Fibroblast of lung (primary cell): Measurements from ENCODE around the gene MRPL14. TPM values are rescaled to one million over a fixed set of nuclear protein-coding genes. Genes with fewer than 3 reads are reported as not detected.
"Not testable (repeated sequence)": the region's sequence is repeated elsewhere in the genome, so short reads cannot be mapped to it uniquely, and the experiment has no call there.

ENCODE experiments used
- DNase-seq, 2 donors: peaks; one replicate each; pipeline versions ENCODE4 v3.0.0 to v3.0.0-alpha.2; 2010; ENCODE audit warnings: low read depth in 2 of 2
- H2AFZ ChIP-seq: 2 replicates; pipeline ENCODE4 v1.5.1; 2012; ENCODE audit warnings: low read length, control low read depth, inconsistent platforms
- H3K27ac ChIP-seq: 2 replicates; pipeline ENCODE4 v1.5.1; 2011; ENCODE audit warnings: low read length, control low read depth; ENCODE audit not compliant: insufficient read depth
- H3K27me3 ChIP-seq: 2 replicates; pipeline ENCODE4 v1.5.1; 2011; ENCODE audit warnings: mild to moderate bottlenecking, low read length; ENCODE audit not compliant: control insufficient read depth, insufficient read depth
- H3K36me3 ChIP-seq: 2 replicates; pipeline ENCODE4 v1.5.1; 2011; ENCODE audit warnings: low read length; ENCODE audit not compliant: control insufficient read depth, insufficient read depth
- H3K4me1 ChIP-seq: 2 replicates; pipeline ENCODE4 v1.5.1; 2011; ENCODE audit warnings: low read length; ENCODE audit not compliant: control insufficient read depth, insufficient read depth; ENCODE audit errors: extremely low read depth
- H3K4me2 ChIP-seq: 2 replicates; pipeline ENCODE4 v1.5.1; 2011; ENCODE audit warnings: low read length, control low read depth; ENCODE audit not compliant: insufficient read depth; ENCODE audit errors: extremely low read depth
- H3K4me3 ChIP-seq, 4 experiments: fragments of 200-600 bp in 1 of 4; sonication (generic) in 1 of 4; replicated peaks in 1 of 4; 2 replicates each; pipeline ENCODE4 v1.5.1; 2011 to 2016; ENCODE audit warnings: low read length in 4 of 4, low read depth in 3 of 4, mild to moderate bottlenecking in 3 of 4, control low read depth in 2 of 4, inconsistent platforms in 1 of 4, mixed read lengths in 1 of 4; ENCODE audit not compliant: insufficient read depth in 1 of 4; ENCODE audit errors: control extremely low read depth in 1 of 4
- H3K79me2 ChIP-seq: 2 replicates; pipeline ENCODE4 v1.5.1; 2012; ENCODE audit warnings: mild to moderate bottlenecking, low read length, inconsistent platforms; ENCODE audit not compliant: control insufficient read depth, insufficient read depth
- H3K9ac ChIP-seq: 2 replicates; pipeline ENCODE4 v1.5.1; 2011; ENCODE audit warnings: mild to moderate bottlenecking, low read length, control low read depth; ENCODE audit not compliant: insufficient read depth
- H3K9me3 ChIP-seq: 2 replicates; pipeline ENCODE4 v1.5.1; 2012; ENCODE audit warnings: low read depth, low read length; ENCODE audit not compliant: control insufficient read depth, insufficient read depth
- H4K20me1 ChIP-seq: 2 replicates; pipeline ENCODE4 v1.5.1; 2011; ENCODE audit warnings: low read length; ENCODE audit not compliant: control insufficient read depth, insufficient read depth; ENCODE audit errors: extremely low read depth
- CTCF ChIP-seq, 2 donors: IDR thresholded peaks in 1 of 2; conservative IDR thresholded peaks in 1 of 2; 1 replicate in 1 of 2; 2 replicates in 1 of 2; pipeline ENCODE4 v1.5.1; 2011 to 2012; ENCODE audit warnings: low read length in 2 of 2, control low read depth in 1 of 2, inconsistent platforms in 1 of 2, low read depth in 1 of 2, mild to moderate bottlenecking in 1 of 2
- EZH2 ChIP-seq: IDR thresholded peaks from 2 replicates; pipeline ENCODE4 v1.5.1; 2012; ENCODE audit warnings: low read length, control low read depth, mild to moderate bottlenecking; ENCODE audit errors: missing control alignments
- polyA plus RNA-seq, 2 donors: library from polyadenylated mRNA; depleted of rRNA in 1 of 2; stranded (reverse) in 1 of 2; unstranded in 1 of 2; fragments of >200 nt; gene quantifications; 2 replicates each; pipeline ENCODE4 v1.2.1, GENCODE V29; 2011 to 2012; ENCODE audit warnings: missing spikeins in 1 of 2
- total RNA-seq: library from RNA; depleted of rRNA; stranded (reverse); fragments of >200 nt; gene quantifications from 2 replicates; pipeline ENCODE4 v1.2.1, GENCODE V29; 2014

MRPL14 gene
- total and polyA plus RNA-seq, 2 donors (not counting 1 experiment from before 2014, with no cell fraction given) = 36.2 to 60.6 TPM

- Histone ChIP-seq H2AFZ (no peak overlapping the region), H3K79me2 (no peaks in the 10 kb centered on the region), H3K36me3 (peaks cover 6% of the 10 kb centered on the region)
Observed at GRCh38 chr6:44145839-44146238, 18.6 kb upstream of the MRPL14 start.

GRCh38 chr6:44144536-44144935 is 17.3 kb upstream of the MRPL14 start:
- H3K4me1 ChIP-seq, H3K9me3 ChIP-seq, H3K27me3 ChIP-seq, H4K20me1 ChIP-seq, H3K4me2 ChIP-seq, H3K79me2 ChIP-seq, H3K4me3 ChIP-seq, DNase-seq, H3K27ac ChIP-seq, H2AFZ ChIP-seq, H3K9ac ChIP-seq: not testable (repeated sequence)
- peaks cover 13% of the 10 kb centered on the region for H3K36me3 ChIP-seq

More at GRCh38 chr6:44145839-44146238, 18.6 kb upstream of the MRPL14 start:
- no peak for TF ChIP-seq CTCF (conservative IDR thresholded peaks at IDR 0.05 in 1 of 2, IDR thresholded peaks at IDR 0.05 in 1 of 2; ENCODE audit: low read depth in 1 of 2, low read length in 2 of 2)
- no peak for TF ChIP-seq EZH2
- Histone ChIP-seq H3K9ac (no peak overlapping the region), H3K4me2 (no peak overlapping the region), H3K9me3 (no peaks in the 10 kb centered on the region), H3K4me1 (no peaks in the 10 kb centered on the region), H3K27me3 (no peaks in the 10 kb centered on the region), H3K4me3 (no peak overlapping the region), H3K27ac (no peak overlapping the region), H4K20me1 (no peaks in the 10 kb centered on the region)
- DNase-seq = no peak

- no peak overlapping the region for H3K9ac ChIP-seq
- H3K4me1 ChIP-seq = no peaks in the 10 kb centered on the region
- no peak overlapping the region for H3K4me3 ChIP-seq
- H3K27ac ChIP-seq = no peak overlapping the region
- no peaks in the 10 kb centered on the region for H4K20me1 ChIP-seq
- H2AFZ ChIP-seq = no peak overlapping the region
- no peaks in the 10 kb centered on the region for H3K9me3 ChIP-seq
- peaks cover 11% of the 10 kb centered on the region for H3K36me3 ChIP-seq
- TF ChIP-seq CTCF (conservative IDR thresholded peaks at IDR 0.05 in 1 of 2, IDR thresholded peaks at IDR 0.05 in 1 of 2; ENCODE audit: low read depth in 1 of 2, low read length in 2 of 2) (no peak), EZH2 (no peak)
- no peak for DNase-seq
- H3K4me2 ChIP-seq = no peak overlapping the region
- no peaks in the 10 kb centered on the region for H3K27me3 ChIP-seq
- H3K79me2 ChIP-seq = no peaks in the 10 kb centered on the region
Observed at GRCh38 chr6:44143731-44144130, 16.5 kb upstream of the MRPL14 start.
